ENCODE data around the gene CXXC1. TPM values are rescaled to one million over a fixed set of nuclear protein-coding genes. Genes with fewer than 3 reads are reported as not detected.
A peak's percentile ranks its signal among the peaks of the same experiment; 100 is the strongest.

CXXC1 gene
- total RNA-seq, 3 donors from 2014 or later, result 80.9 to 88.8 (median 83.7) TPM

- intact Hi-C loops (cut with DNase I, micrococcal nuclease), result no loop called here
- Histone ChIP-seq H3K4me3 (no peak overlapping the region), H3K4me1 (ENCODE audit: low read depth) (no peaks in the 10 kb centered on the region), H3K9me3 (no peaks in the 10 kb centered on the region), H3K36me3 (ENCODE audit: low read depth) (no peaks in the 10 kb centered on the region)
- no peak for TF ChIP-seq CTCF (IDR thresholded peaks at IDR 0.05)
- ATAC-seq, result no peak
- no peak for DNase-seq
These were observed 33.2 kb upstream of the CXXC1 start for GRCh38 chr18:50320719-50321118.

DNA sequence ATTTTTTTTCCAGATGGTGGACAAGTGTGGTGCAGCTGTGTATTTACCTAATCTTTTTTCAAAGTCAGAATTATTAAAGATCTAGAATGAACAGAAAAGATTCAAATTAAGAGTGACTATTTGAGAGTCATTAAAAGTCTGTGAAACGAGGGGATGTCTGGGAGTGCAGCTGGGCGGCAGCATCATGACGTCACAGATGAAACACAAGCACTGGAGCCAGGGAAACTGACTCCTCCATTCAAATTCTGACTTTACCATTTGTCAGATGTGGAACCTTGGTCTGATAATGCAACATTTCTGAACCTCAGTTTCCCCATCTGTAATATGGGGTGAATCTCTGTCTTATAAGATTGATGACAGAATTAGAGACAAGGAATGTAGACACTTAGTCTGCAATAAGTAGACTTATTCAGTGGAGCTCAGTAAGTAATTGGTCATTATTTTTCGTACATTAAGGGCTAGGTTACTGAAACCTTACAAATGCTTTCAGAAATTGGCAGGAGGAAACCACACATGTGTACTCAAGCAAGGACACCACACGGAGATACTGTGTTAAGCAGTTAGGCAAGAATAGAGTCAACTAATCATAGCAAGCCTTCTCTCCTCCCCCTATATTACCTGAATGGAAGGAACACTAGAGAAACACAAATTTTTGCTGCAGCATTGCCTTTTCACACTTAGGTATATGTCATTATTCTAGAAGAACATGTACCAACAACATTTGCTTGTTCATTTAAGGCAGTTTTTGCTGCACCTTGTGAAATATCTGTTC is 27.8 kb upstream of the CXXC1 start:
- TF ChIP-seq CTCF (IDR thresholded peaks at IDR 0.05), result no peak
- H3K4me1 ChIP-seq (ENCODE audit: low read depth), result no peaks in the 10 kb centered on the region
- DNase-seq (no peak), ATAC-seq (peak; percentile 35)
- intact Hi-C loops (cut with DNase I, micrococcal nuclease), result no loop called here
- H3K36me3 ChIP-seq (ENCODE audit: low read depth), result no peaks in the 10 kb centered on the region
- H3K9me3 ChIP-seq, result no peaks in the 10 kb centered on the region
- no peak overlapping the region for H3K4me3 ChIP-seq

- DNase-seq (no peak), ATAC-seq (no peak)
- no peaks in the 10 kb centered on the region for H3K9me3 ChIP-seq
- no peaks in the 10 kb centered on the region for H3K4me1 ChIP-seq (ENCODE audit: low read depth)
- H3K4me3 ChIP-seq, result no peak overlapping the region
- no peak for TF ChIP-seq CTCF (IDR thresholded peaks at IDR 0.05)
- intact Hi-C loops (cut with DNase I, micrococcal nuclease), result no loop called here
- no peaks in the 10 kb centered on the region for H3K36me3 ChIP-seq (ENCODE audit: low read depth)
These were observed 26.5 kb upstream of the CXXC1 start for GRCh38 chr18:50313873-50314460.

DNA sequence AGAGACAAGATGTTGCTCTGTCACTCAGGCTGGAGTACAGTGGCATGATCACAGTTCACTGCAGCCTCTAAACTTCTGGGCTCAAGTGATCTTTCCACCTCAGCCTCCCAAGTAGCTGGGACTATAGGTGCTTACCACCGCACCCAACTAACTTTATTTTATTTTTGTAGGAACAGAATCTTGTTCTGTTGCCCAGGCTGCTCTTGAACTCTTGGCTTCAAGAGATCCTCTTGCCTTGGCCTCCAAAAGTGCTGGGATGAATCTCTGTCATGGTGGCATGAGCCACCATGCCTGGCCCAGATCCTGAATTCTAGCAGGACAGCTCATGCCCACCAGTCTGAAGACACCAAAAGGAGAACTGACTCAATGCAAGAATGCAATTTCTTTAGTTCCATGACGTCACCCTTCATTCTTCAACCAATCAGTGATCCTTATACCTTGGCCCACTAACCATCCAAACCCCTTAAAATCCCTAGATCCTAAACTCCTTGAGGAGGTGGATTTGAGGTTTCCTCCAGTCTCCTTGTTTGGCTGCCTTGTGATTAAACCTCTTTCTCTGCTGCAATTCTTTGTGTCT is 25.6 kb upstream of the CXXC1 start:
- no peak for ATAC-seq

More for the DNA sequence above, 25.6 kb upstream of the CXXC1 start:
- Histone ChIP-seq H3K4me1 (ENCODE audit: low read depth) (no peaks in the 10 kb centered on the region), H3K4me3 (no peak overlapping the region), H3K9me3 (no peaks in the 10 kb centered on the region), H3K36me3 (ENCODE audit: low read depth) (no peaks in the 10 kb centered on the region)
- intact Hi-C loops (cut with DNase I, micrococcal nuclease), result no loop called here
- no peak for TF ChIP-seq CTCF (IDR thresholded peaks at IDR 0.05)
- DNase-seq, result no peak
